ENCODE results near the gene GALNT2.

Gene GALNT2

DNA sequence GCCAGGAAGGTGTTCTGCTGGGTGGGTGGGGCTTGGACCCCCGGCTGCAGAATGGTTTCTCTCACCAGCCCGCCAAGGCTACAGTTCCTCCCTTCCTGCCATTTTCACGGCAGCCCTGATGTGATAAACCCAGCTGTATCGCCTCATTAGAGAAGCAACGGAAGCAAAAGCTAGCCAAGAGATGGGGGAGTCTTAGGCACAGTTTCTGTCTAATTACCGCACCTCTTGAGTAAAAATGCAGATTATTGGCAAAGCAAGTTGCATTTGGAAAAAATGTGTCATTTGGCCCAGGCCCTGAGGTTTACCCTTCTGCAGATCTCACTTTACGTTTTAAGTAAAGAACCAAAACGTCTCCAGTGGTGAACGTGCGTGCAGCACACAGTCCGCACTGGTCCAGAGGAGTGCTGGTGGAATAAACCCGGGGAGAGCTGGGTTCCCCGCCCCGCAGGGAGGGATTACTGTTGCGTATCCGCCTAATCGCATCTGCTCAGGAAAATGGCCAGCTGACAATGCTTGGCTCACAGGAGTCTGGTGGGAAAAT lies 109.9 kb downstream of the GALNT2 start:
- Histone ChIP-seq H3K9me2 (replicated peaks; ENCODE audit: insufficient read depth, low read length) (no peaks in the 10 kb centered on the region), H3K4me2 (ENCODE audit: low read depth, low read length) (no peak overlapping the region), H3K9ac (ENCODE audit: low read length) (no peak overlapping the region), H3K27me3 (replicated peaks; ENCODE audit: insufficient read depth, low read length) (no peaks in the 10 kb centered on the region), H3K36me3 (replicated peaks; ENCODE audit: insufficient read depth, low read length) (no peaks in the 10 kb centered on the region), H3K4me1 (ENCODE audit: low read length) (no peaks in the 10 kb centered on the region), H3F3A (ENCODE audit: insufficient read depth, low read length) (no peaks in the 10 kb centered on the region), H4K20me1 (ENCODE audit: insufficient read depth, low read length) (no peaks in the 10 kb centered on the region), H3K4me3 (ENCODE audit: low read length) (no peak overlapping the region), H3K79me2 (ENCODE audit: low read length) (peaks cover 80% of the 10 kb centered on the region), H3K27ac (ENCODE audit: low read length) (no peak overlapping the region), H2AFZ (ENCODE audit: low read length) (no peak overlapping the region), H3K9me3 (replicated peaks; ENCODE audit: insufficient read depth, low read length) (no peaks in the 10 kb centered on the region)
- no peak for DNase-seq
- TF ChIP-seq, protein P1, sequence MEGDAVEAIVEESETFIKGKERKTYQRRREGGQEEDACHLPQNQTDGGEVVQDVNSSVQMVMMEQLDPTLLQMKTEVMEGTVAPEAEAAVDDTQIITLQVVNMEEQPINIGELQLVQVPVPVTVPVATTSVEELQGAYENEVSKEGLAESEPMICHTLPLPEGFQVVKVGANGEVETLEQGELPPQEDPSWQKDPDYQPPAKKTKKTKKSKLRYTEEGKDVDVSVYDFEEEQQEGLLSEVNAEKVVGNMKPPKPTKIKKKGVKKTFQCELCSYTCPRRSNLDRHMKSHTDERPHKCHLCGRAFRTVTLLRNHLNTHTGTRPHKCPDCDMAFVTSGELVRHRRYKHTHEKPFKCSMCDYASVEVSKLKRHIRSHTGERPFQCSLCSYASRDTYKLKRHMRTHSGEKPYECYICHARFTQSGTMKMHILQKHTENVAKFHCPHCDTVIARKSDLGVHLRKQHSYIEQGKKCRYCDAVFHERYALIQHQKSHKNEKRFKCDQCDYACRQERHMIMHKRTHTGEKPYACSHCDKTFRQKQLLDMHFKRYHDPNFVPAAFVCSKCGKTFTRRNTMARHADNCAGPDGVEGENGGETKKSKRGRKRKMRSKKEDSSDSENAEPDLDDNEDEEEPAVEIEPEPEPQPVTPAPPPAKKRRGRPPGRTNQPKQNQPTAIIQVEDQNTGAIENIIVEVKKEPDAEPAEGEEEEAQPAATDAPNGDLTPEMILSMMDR (IDR thresholded peaks at IDR 0.05; ENCODE audit: low read length), result no peak
- TF ChIP-seq EZH2phosphoT487 (IDR thresholded peaks at IDR 0.05; ENCODE audit: low read length) (no peak), EZH2 (optimal IDR thresholded peaks at IDR 0.05; ENCODE audit: low read depth, low read length) (no peak)

DNA sequence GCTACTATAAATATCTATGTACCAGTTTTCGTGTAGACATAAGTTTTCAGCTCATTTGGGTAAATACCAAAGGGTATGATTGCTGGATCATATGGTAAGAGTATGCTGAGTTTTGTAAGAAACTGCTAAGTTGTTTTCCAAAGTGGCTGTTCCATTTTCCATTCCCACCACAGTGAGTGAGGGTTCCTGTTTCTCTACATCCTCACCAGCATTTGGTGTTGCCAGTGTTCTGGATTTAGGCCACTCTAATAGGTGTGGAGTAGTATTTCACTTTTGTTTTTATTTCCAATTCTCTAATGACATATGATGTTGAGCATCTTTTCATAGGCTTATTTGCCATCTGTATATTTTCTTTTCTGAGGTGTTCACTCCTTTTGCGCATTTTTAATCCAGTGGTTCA lies 112.2 kb downstream of the GALNT2 start:
- H3K79me2 ChIP-seq (ENCODE audit: low read length), result peaks cover 69% of the 10 kb centered on the region

DNA sequence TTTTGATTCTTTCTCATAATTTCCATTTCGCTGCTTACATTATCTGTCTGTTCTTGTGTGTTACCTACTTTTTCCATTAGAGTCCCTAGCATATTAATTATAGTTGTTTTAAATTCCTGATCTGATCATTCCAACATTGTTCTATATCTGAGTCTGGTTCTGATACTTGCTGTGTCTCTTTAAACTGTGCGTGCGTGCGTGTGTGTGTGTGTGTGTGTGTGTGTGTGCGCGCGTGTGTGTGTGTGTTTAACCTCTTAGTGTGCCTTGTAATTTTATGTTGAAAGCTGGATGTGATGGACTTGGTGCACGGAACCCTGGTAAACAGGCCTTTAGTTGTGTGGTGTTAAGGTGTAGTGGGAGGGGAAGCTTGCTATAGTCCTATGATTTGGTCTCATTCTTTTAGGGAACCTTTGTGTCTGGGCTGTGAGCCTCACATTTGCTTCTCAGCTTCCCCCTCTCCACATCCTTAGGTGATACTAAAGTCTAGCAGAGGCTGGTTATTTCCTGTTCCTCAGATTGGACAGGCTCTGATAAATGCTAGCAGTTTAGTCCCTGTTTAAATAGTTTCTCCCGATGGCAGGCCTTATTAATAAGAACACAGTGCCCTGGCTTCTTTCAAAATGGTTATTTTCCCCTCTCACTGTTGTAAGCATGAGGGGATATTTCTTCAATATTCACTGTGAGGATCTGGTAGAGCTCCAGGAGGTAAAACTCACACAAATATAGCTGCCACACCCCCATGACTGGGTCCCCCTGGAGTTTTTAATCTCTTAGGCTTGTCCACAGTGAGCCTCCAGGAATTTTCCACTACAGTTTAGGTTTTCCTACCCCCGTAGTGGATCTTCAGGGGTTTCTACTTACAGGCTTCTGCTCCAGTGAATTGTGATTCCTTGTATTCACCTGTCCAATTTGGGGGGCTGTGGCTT lies 118.3 kb downstream of the GALNT2 start:
- Histone ChIP-seq H3K27me3 (replicated peaks; ENCODE audit: insufficient read depth, low read length) (no peaks in the 10 kb centered on the region), H3K4me2 (ENCODE audit: low read depth, low read length) (no peak overlapping the region), H2AFZ (ENCODE audit: low read length) (no peak overlapping the region), H3K79me2 (ENCODE audit: low read length) (peaks cover 78% of the 10 kb centered on the region), H3K27ac (ENCODE audit: low read length) (no peak overlapping the region), H4K20me1 (ENCODE audit: insufficient read depth, low read length) (no peaks in the 10 kb centered on the region), H3F3A (ENCODE audit: insufficient read depth, low read length) (no peaks in the 10 kb centered on the region), H3K36me3 (replicated peaks; ENCODE audit: insufficient read depth, low read length) (no peaks in the 10 kb centered on the region), H3K4me1 (ENCODE audit: low read length) (peaks cover 5% of the 10 kb centered on the region), H3K9me2 (replicated peaks; ENCODE audit: insufficient read depth, low read length) (no peaks in the 10 kb centered on the region), H3K4me3 (ENCODE audit: low read length) (no peak overlapping the region), H3K9me3 (replicated peaks; ENCODE audit: insufficient read depth, low read length) (no peaks in the 10 kb centered on the region), H3K9ac (ENCODE audit: low read length) (no peak overlapping the region)
- TF ChIP-seq, protein P1 (IDR thresholded peaks at IDR 0.05; ENCODE audit: low read length), result no peak
- no peak for TF ChIP-seq EZH2 (optimal IDR thresholded peaks at IDR 0.05; ENCODE audit: low read depth, low read length)
- TF ChIP-seq EZH2phosphoT487 (IDR thresholded peaks at IDR 0.05; ENCODE audit: low read length), result no peak
- no peak for DNase-seq

More for the DNA sequence above, 112.2 kb downstream of the GALNT2 start:
- no peaks in the 10 kb centered on the region for H4K20me1 ChIP-seq (ENCODE audit: insufficient read depth, low read length)
- H3K4me1 ChIP-seq (ENCODE audit: low read length), result no peaks in the 10 kb centered on the region
- no peak for DNase-seq
- H3K9me2 ChIP-seq (replicated peaks; ENCODE audit: insufficient read depth, low read length), result no peaks in the 10 kb centered on the region
- no peak overlapping the region for H3K9ac ChIP-seq (ENCODE audit: low read length)
- H3F3A ChIP-seq (ENCODE audit: insufficient read depth, low read length), result no peaks in the 10 kb centered on the region
- TF ChIP-seq EZH2phosphoT487 (IDR thresholded peaks at IDR 0.05; ENCODE audit: low read length) (no peak), EZH2 (optimal IDR thresholded peaks at IDR 0.05; ENCODE audit: low read depth, low read length) (no peak)
- TF ChIP-seq, protein P1 (IDR thresholded peaks at IDR 0.05; ENCODE audit: low read length), result no peak
- no peaks in the 10 kb centered on the region for H3K9me3 ChIP-seq (replicated peaks; ENCODE audit: insufficient read depth, low read length)
- H3K27me3 ChIP-seq (replicated peaks; ENCODE audit: insufficient read depth, low read length), result no peaks in the 10 kb centered on the region
- H3K4me3 ChIP-seq (ENCODE audit: low read length), result no peak overlapping the region
- H2AFZ ChIP-seq (ENCODE audit: low read length), result no peak overlapping the region
- no peak overlapping the region for H3K4me2 ChIP-seq (ENCODE audit: low read depth, low read length)
- H3K27ac ChIP-seq (ENCODE audit: low read length), result no peak overlapping the region
- H3K36me3 ChIP-seq (replicated peaks; ENCODE audit: insufficient read depth, low read length), result no peaks in the 10 kb centered on the region

Data from MM.1S (cell line).